ENCODE measurements around the gene GPR25. TPM values are rescaled to one million over a fixed set of nuclear protein-coding genes. Genes with fewer than 3 reads are reported as not detected.

Gene GPR25
- total RNA-seq, 1 donor from 2014 or later: not detected

- Mint-ChIP-seq H3K4me3 (ENCODE audit: unreplicated experiment) (no peak overlapping the region), H3K27me3 (ENCODE audit: unreplicated experiment) (peaks cover 14% of the 10 kb centered on the region), H3K27ac (ENCODE audit: unreplicated experiment) (no peak overlapping the region), H3K9me3 (ENCODE audit: unreplicated experiment) (no peaks in the 10 kb centered on the region), H3K4me1 (ENCODE audit: unreplicated experiment) (peaks cover 51% of the 10 kb centered on the region), H3K36me3 (ENCODE audit: low read depth, unreplicated experiment) (peaks cover 5% of the 10 kb centered on the region)
- no peak for DNase-seq (ENCODE audit: low spot score)
- TF ChIP-seq, protein P1, sequence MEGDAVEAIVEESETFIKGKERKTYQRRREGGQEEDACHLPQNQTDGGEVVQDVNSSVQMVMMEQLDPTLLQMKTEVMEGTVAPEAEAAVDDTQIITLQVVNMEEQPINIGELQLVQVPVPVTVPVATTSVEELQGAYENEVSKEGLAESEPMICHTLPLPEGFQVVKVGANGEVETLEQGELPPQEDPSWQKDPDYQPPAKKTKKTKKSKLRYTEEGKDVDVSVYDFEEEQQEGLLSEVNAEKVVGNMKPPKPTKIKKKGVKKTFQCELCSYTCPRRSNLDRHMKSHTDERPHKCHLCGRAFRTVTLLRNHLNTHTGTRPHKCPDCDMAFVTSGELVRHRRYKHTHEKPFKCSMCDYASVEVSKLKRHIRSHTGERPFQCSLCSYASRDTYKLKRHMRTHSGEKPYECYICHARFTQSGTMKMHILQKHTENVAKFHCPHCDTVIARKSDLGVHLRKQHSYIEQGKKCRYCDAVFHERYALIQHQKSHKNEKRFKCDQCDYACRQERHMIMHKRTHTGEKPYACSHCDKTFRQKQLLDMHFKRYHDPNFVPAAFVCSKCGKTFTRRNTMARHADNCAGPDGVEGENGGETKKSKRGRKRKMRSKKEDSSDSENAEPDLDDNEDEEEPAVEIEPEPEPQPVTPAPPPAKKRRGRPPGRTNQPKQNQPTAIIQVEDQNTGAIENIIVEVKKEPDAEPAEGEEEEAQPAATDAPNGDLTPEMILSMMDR (IDR thresholded peaks at IDR 0.05; ENCODE audit: unreplicated experiment): no peak
These were observed 16.8 kb downstream of the GPR25 start for GRCh38 chr1:200889571-200889970.

GRCh38 chr1:200890027-200890426, 17.2 kb downstream of the GPR25 start:
- Mint-ChIP-seq H3K9me3 (ENCODE audit: unreplicated experiment) (no peaks in the 10 kb centered on the region), H3K4me3 (ENCODE audit: unreplicated experiment) (peak overlapping the region; percentile 80), H3K27me3 (ENCODE audit: unreplicated experiment) (peaks cover 14% of the 10 kb centered on the region), H3K36me3 (ENCODE audit: low read depth, unreplicated experiment) (peaks cover 5% of the 10 kb centered on the region), H3K27ac (ENCODE audit: unreplicated experiment) (no peak overlapping the region), H3K4me1 (ENCODE audit: unreplicated experiment) (peaks cover 51% of the 10 kb centered on the region)
- TF ChIP-seq, protein P1 (IDR thresholded peaks at IDR 0.05; ENCODE audit: unreplicated experiment): no peak
- DNase-seq (ENCODE audit: low spot score): no peak

- TF ChIP-seq, protein P1 (IDR thresholded peaks at IDR 0.05; ENCODE audit: unreplicated experiment): peak; percentile 48
- peak; percentile 76 for DNase-seq (ENCODE audit: low spot score)
- H3K4me3 Mint-ChIP-seq (ENCODE audit: unreplicated experiment): peak overlapping the region; percentile 95
- no peaks in the 10 kb centered on the region for H3K9me3 Mint-ChIP-seq (ENCODE audit: unreplicated experiment)
- H3K27ac Mint-ChIP-seq (ENCODE audit: unreplicated experiment): peak overlapping the region; percentile 95
- H3K27me3 Mint-ChIP-seq (ENCODE audit: unreplicated experiment): peaks cover 14% of the 10 kb centered on the region
- peaks cover 5% of the 10 kb centered on the region for H3K36me3 Mint-ChIP-seq (ENCODE audit: low read depth, unreplicated experiment)
- peaks cover 57% of the 10 kb centered on the region for H3K4me1 Mint-ChIP-seq (ENCODE audit: unreplicated experiment)
These were observed 18.3 kb downstream of the GPR25 start for GRCh38 chr1:200890818-200891773.

- no peaks in the 10 kb centered on the region for H3K9me3 Mint-ChIP-seq (ENCODE audit: unreplicated experiment)
- H3K27ac Mint-ChIP-seq (ENCODE audit: unreplicated experiment): peak overlapping the region; percentile 95
- H3K4me3 Mint-ChIP-seq (ENCODE audit: unreplicated experiment): peak overlapping the region; percentile 95
- peak; percentile 63 for DNase-seq (ENCODE audit: low spot score)
- H3K36me3 Mint-ChIP-seq (ENCODE audit: low read depth, unreplicated experiment): peaks cover 8% of the 10 kb centered on the region
- H3K4me1 Mint-ChIP-seq (ENCODE audit: unreplicated experiment): peaks cover 58% of the 10 kb centered on the region
- H3K27me3 Mint-ChIP-seq (ENCODE audit: unreplicated experiment): peaks cover 14% of the 10 kb centered on the region
- TF ChIP-seq, protein P1 (IDR thresholded peaks at IDR 0.05; ENCODE audit: unreplicated experiment): no peak
These were observed 19.0 kb downstream of the GPR25 start for GRCh38 chr1:200891774-200892157.

DNA sequence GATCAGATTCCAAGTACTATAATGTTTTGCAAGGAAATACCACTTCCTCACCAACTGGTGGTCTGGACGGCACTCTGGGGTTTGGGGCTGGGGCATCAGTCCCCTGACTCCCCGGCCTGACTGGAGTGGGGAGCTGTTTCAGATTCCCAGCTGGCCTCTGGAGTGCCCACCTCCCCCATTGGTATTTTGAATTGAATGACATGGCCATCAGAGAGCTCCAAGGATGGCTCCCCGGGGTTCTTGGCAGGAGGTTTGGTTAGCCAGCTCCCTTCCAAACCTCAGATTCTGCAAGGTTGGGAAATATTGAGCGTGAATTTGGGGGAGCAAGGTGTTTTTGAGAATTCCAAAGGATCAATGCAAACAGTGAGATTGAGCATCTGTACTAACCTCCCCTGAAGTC, 19.8 kb downstream of the GPR25 start:
- no peak for DNase-seq (ENCODE audit: low spot score)
- peak overlapping the region; percentile 95 for H3K4me3 Mint-ChIP-seq (ENCODE audit: unreplicated experiment)
- TF ChIP-seq, protein P1 (IDR thresholded peaks at IDR 0.05; ENCODE audit: unreplicated experiment): no peak
- H3K36me3 Mint-ChIP-seq (ENCODE audit: low read depth, unreplicated experiment): peaks cover 8% of the 10 kb centered on the region
- peaks cover 14% of the 10 kb centered on the region for H3K27me3 Mint-ChIP-seq (ENCODE audit: unreplicated experiment)
- no peaks in the 10 kb centered on the region for H3K9me3 Mint-ChIP-seq (ENCODE audit: unreplicated experiment)
- H3K27ac Mint-ChIP-seq (ENCODE audit: unreplicated experiment): peak overlapping the region; percentile 95
- H3K4me1 Mint-ChIP-seq (ENCODE audit: unreplicated experiment): peaks cover 58% of the 10 kb centered on the region

Data from endothelial cell (in vitro differentiated cells).